ENCODE measurements around the gene ANXA3. TPM values are rescaled to one million over a fixed set of nuclear protein-coding genes. Genes with fewer than 3 reads are reported as not detected.
A peak's percentile ranks its signal among the peaks of the same experiment; 100 is the strongest.

Gene ANXA3
- total and polyA plus RNA-seq, 3 experiments from 2014 or later = not detected

DNA sequence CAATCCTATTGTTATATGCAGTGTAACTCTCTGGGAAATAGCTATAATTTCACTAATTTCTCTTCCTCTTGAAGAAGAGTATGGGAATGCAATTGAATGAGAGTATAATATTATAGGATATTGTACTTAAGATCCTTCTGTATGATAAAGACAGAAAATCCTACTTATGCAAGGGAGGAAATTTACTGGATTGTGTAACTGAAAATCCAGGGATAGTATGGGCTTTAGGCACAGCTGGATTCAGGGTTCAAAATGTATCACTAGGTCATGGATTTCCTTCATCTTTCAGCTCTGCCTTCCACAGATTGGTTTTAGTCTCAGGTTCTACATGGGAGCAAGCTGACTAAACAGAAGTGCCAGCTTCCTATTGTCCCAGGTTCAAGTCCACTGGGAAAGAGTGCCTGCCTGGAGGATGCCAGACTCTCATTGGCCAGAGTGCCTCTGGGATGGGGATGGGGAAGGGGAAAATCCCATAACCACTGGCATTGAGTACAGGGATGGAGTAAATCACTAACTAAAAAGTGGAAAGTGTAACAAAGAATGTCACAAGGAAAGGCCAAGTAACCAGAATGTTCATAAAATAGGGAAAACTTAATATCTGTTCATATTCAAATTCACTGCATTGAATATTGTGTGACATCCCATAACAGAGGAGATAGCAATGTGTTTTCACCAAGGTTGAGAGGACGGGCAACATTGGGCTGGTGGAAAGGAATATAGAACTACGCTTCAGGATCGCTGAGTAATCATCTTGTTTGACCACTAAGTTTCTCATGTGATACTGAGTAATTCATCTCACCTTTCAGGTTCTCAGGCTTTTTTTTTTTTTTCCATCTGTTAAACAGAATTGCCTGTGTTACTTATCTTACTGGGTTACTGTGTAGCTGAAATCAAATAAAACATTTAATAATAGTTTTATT lies 75.7 kb downstream of the ANXA3 start:
- Histone ChIP-seq H3K4me1 (ENCODE audit: insufficient read depth, low read length) (no peaks in the 10 kb centered on the region), H3K27ac (ENCODE audit: low read depth, low read length) (no peak overlapping the region), H3K9me3 (ENCODE audit: low read length) (no peaks in the 10 kb centered on the region), H3K27me3 (ENCODE audit: insufficient read depth, low read length, poor library complexity, severe bottlenecking) (no peaks in the 10 kb centered on the region), H3K36me3 (ENCODE audit: insufficient read depth, low read length) (no peaks in the 10 kb centered on the region), H3K4me3 (ENCODE audit: low read length) (no peak overlapping the region)
- Mint-ChIP-seq H3K27me3 (peaks cover 3 to 4% of the 10 kb centered on the region in 2 donors), H3K9me3 (peaks cover 0 to 2% (median 0%) of the 10 kb centered on the region in 5 donors), H3K36me3 (no peaks in the 10 kb centered on the region), H3K4me3 (no peak overlapping the region), H3K4me1 (peaks cover 0 to 3% (median 0%) of the 10 kb centered on the region in 3 donors), H3K27ac (no peak overlapping the region)
- CTCF ChIA-PET = no interaction called here
- POLR2A ChIA-PET = no interaction called here
- no peak for DNase-seq

DNA sequence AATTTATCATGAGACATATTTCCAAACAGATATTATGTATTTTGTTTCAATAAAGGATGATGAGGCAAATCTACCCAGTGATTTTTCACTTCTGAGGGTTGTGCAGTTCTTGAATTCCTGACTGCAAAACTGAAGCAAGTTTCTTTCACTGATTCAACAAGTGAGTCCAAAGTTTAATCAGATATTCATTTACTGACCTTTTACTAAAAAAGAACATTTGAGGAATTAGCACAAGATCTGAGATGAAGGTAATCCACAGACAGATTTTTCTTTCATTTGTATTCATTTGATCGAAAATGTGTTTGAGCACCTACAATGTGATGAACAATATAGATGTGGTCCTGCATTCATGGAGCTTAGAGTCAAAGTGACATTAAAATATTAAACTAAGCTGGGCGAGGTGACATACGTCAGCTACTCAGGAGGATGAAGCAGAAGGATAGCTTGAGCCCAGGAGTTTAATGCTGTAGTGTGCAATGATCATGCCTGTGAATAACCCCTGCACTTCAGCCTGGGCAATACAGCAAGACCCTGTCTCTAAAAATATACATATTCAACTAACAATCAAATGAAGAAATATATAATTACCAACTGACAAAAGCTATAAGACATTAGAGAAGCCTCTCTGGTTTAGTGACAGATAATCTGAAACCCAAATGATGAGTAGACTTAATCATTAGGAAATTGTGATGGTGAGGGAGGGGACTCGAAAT lies 76.6 kb downstream of the ANXA3 start:
- no peak overlapping the region for H3K4me3 ChIP-seq (ENCODE audit: low read length)
- peaks cover 0 to 3% (median 0%) of the 10 kb centered on the region in 3 donors for H3K4me1 Mint-ChIP-seq

DNA sequence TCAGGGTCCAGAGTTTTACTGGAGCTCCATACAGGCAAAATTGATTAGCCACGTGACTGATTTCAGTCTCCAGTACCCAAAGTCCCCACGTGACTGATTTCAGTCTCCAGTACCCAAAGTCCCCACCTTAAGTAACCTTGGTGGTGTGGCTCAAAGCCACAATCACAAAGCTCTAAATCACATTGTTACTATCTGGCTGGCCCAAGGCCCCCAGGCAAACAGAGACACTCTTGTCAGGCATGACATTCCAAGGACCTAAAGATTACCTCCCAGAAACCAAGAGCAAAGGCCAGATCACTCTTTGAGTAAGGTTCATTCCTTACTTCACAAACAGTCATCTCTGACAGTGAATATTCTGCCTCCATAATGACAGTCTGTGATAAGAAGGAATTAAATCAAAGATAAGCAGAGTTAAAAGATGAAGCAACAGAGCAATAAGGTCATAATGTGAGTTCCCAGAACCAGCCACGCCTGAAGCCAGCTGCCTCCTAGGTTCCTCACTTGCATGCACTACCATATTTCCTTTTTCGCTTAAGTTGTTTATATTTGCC lies 78.5 kb downstream of the ANXA3 start:
- H3K4me1 Mint-ChIP-seq = peaks cover 0 to 3% (median 0%) of the 10 kb centered on the region in 3 donors
- H3K9me3 Mint-ChIP-seq = peaks cover 0 to 2% (median 0%) of the 10 kb centered on the region in 5 donors
- no peak overlapping the region for H3K27ac Mint-ChIP-seq
- POLR2A ChIA-PET = no interaction called here
- no peak for DNase-seq
- Histone ChIP-seq H3K4me1 (ENCODE audit: insufficient read depth, low read length) (no peaks in the 10 kb centered on the region), H3K9me3 (ENCODE audit: low read length) (no peaks in the 10 kb centered on the region), H3K36me3 (ENCODE audit: insufficient read depth, low read length) (no peaks in the 10 kb centered on the region), H3K27ac (ENCODE audit: low read depth, low read length) (peak overlapping the region; percentile 57), H3K4me3 (ENCODE audit: low read length) (no peak overlapping the region), H3K27me3 (ENCODE audit: insufficient read depth, low read length, poor library complexity, severe bottlenecking) (no peaks in the 10 kb centered on the region)
- CTCF ChIA-PET = no interaction called here
- H3K27me3 Mint-ChIP-seq = peaks cover 5 to 9% of the 10 kb centered on the region in 2 donors
- H3K36me3 Mint-ChIP-seq = no peaks in the 10 kb centered on the region
- no peak overlapping the region for H3K4me3 Mint-ChIP-seq

More for the DNA sequence above, 76.6 kb downstream of the ANXA3 start:
- H3K4me3 Mint-ChIP-seq = no peak overlapping the region
- Histone ChIP-seq H3K9me3 (ENCODE audit: low read length) (no peaks in the 10 kb centered on the region), H3K36me3 (ENCODE audit: insufficient read depth, low read length) (no peaks in the 10 kb centered on the region), H3K27me3 (ENCODE audit: insufficient read depth, low read length, poor library complexity, severe bottlenecking) (no peaks in the 10 kb centered on the region), H3K4me1 (ENCODE audit: insufficient read depth, low read length) (no peaks in the 10 kb centered on the region), H3K27ac (ENCODE audit: low read depth, low read length) (peak overlapping the region; percentile 46)
- ChIA-PET POLR2A (no interaction called here), CTCF (no interaction called here)
- no peak overlapping the region for H3K27ac Mint-ChIP-seq
- DNase-seq = no peak
- H3K9me3 Mint-ChIP-seq = peaks cover 0 to 2% (median 0%) of the 10 kb centered on the region in 5 donors
- peaks cover 3 to 5% of the 10 kb centered on the region in 2 donors for H3K27me3 Mint-ChIP-seq
- H3K36me3 Mint-ChIP-seq = no peaks in the 10 kb centered on the region

DNA sequence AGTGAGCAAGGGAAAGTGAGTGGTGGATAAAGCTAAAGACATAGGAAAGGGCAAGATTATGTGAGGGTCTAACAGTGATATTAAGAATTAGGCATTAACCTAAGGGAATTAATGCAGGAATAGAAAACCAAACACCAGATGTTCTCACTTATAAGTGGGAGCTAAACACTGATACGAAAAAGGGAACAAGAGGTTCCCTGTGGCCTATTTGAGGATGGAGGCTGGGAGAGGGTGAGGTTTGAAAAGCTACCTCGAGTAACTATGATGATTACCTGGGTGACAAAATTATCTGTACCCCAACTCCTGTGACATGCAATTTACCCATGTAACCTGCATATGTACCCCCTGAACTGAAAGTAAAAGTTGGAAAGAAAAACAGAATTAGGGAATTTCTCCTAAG lies 79.0 kb downstream of the ANXA3 start:
- H3K27me3 ChIP-seq (ENCODE audit: insufficient read depth, low read length, poor library complexity, severe bottlenecking) = no peaks in the 10 kb centered on the region
- DNase-seq = no peak
- no peaks in the 10 kb centered on the region for H3K36me3 Mint-ChIP-seq
- peaks cover 6 to 9% of the 10 kb centered on the region in 2 donors for H3K27me3 Mint-ChIP-seq
- POLR2A ChIA-PET = no interaction called here
- no peak overlapping the region for H3K4me3 ChIP-seq (ENCODE audit: low read length)
- no peak overlapping the region for H3K27ac Mint-ChIP-seq
- H3K4me1 ChIP-seq (ENCODE audit: insufficient read depth, low read length) = no peaks in the 10 kb centered on the region
- peaks cover 0 to 3% (median 0%) of the 10 kb centered on the region in 3 donors for H3K4me1 Mint-ChIP-seq
- no peaks in the 10 kb centered on the region for H3K9me3 ChIP-seq (ENCODE audit: low read length)
- peaks cover 0 to 2% (median 0%) of the 10 kb centered on the region in 5 donors for H3K9me3 Mint-ChIP-seq
- H3K4me3 Mint-ChIP-seq = no peak overlapping the region
- CTCF ChIA-PET = no interaction called here
- no peaks in the 10 kb centered on the region for H3K36me3 ChIP-seq (ENCODE audit: insufficient read depth, low read length)
- no peak overlapping the region for H3K27ac ChIP-seq (ENCODE audit: low read depth, low read length)

DNA sequence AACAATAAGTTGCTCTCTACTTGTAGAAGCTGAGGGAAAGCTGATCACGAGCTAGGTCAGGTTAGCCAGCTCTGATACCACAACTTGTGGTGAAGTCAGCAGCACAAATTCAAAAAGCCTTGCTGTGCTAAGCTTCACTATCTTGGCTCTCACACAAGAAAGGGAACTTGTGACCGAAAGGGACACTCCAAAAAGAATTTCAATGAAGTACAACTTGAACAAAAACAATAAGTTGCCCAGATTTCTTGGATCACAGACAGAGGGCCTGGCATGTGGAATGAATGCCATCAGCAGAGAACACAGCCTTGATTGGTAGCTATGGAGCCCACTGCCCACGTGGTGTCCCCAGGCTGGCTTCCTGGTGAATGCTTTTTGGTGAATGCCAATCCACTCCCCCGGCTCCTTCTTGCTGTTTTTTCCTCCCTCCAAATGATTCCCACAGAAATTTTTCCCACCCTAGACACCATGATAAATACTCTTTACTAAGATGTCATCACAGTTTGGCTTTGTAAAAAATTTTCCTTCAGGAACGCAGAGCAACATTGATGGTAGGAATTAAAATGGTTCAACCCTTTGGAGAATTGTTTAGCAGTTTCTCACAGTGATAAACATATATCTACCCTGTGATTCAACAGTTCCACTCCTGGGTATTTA lies 82.6 kb downstream of the ANXA3 start:
- CTCF ChIA-PET = interaction anchor here (0.5 kb wide), 1 partner anchor 97 kb away, joined by 3 read pairs; no protein-coding TSS in a partner anchor
- H3K4me1 ChIP-seq (ENCODE audit: insufficient read depth, low read length) = no peaks in the 10 kb centered on the region

DNA sequence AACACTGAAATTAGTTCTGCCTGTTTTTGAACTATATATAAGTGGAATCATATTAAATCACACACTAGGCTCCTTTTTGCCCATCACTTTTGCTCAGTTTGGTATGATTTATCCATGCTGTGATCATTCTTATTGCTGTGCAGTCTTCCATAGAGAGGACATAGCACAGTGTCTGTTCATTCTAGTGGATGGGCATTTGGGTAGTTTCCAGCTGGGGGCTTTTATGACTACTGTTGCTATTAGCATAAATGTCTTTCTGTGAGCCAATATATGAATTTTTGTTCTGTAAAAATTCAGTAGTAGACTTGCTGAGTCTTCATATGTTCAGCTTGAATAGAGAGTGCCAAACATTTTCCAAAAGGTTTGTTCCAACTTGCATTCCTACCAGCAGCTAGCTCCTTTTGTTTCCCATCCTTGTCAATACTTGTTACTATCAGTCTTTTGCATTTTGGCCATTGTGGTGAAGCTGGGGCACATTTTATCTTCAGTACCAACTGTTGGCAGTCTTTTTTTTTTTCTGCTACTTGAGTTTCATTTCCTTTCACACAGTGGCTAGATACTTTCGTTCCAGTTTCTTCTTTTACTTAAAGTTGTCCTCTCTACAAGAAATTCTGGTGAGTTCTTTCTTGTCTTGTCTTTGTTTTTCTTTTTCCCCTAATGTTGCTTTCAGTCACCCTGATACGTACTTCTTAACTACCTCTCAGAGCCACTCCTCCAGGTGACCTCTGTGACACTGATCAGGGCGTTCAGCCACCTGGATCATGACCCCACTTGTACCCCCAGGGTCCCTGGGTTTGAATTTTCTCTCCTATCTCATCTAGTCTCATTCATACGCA lies 87.0 kb downstream of the ANXA3 start:
- no peaks in the 10 kb centered on the region for H3K4me1 ChIP-seq (ENCODE audit: insufficient read depth, low read length)
- CTCF ChIA-PET = no interaction called here
- POLR2A ChIA-PET = no interaction called here
- H3K9me3 Mint-ChIP-seq = no peaks in the 10 kb centered on the region
- H3K4me3 Mint-ChIP-seq = no peak overlapping the region
- H3K4me3 ChIP-seq (ENCODE audit: low read length) = no peak overlapping the region
- no peaks in the 10 kb centered on the region for H3K36me3 Mint-ChIP-seq
- H3K36me3 ChIP-seq (ENCODE audit: insufficient read depth, low read length) = no peaks in the 10 kb centered on the region
- H3K9me3 ChIP-seq (ENCODE audit: low read length) = no peaks in the 10 kb centered on the region
- peaks cover 4 to 8% of the 10 kb centered on the region in 2 donors for H3K27me3 Mint-ChIP-seq
- DNase-seq = no peak
- H3K27ac ChIP-seq (ENCODE audit: low read depth, low read length) = no peak overlapping the region
- peaks cover 0 to 5% (median 0%) of the 10 kb centered on the region in 3 donors for H3K4me1 Mint-ChIP-seq
- no peak overlapping the region for H3K27ac Mint-ChIP-seq
- no peaks in the 10 kb centered on the region for H3K27me3 ChIP-seq (ENCODE audit: insufficient read depth, low read length, poor library complexity, severe bottlenecking)

More for the DNA sequence above, 82.6 kb downstream of the ANXA3 start:
- Mint-ChIP-seq H3K9me3 (peaks cover 0 to 2% (median 0%) of the 10 kb centered on the region in 5 donors), H3K36me3 (no peaks in the 10 kb centered on the region), H3K4me1 (peaks cover 0 to 5% (median 0%) of the 10 kb centered on the region in 3 donors), H3K27ac (no peak overlapping the region), H3K27me3 (peaks cover 9% of the 10 kb centered on the region in 2 donors), H3K4me3 (no peak overlapping the region)
- Histone ChIP-seq H3K9me3 (ENCODE audit: low read length) (no peaks in the 10 kb centered on the region), H3K4me3 (ENCODE audit: low read length) (no peak overlapping the region), H3K27me3 (ENCODE audit: insufficient read depth, low read length, poor library complexity, severe bottlenecking) (no peaks in the 10 kb centered on the region), H3K27ac (ENCODE audit: low read depth, low read length) (no peak overlapping the region), H3K36me3 (ENCODE audit: insufficient read depth, low read length) (no peaks in the 10 kb centered on the region)
- POLR2A ChIA-PET = no interaction called here
- DNase-seq = no peak

DNA sequence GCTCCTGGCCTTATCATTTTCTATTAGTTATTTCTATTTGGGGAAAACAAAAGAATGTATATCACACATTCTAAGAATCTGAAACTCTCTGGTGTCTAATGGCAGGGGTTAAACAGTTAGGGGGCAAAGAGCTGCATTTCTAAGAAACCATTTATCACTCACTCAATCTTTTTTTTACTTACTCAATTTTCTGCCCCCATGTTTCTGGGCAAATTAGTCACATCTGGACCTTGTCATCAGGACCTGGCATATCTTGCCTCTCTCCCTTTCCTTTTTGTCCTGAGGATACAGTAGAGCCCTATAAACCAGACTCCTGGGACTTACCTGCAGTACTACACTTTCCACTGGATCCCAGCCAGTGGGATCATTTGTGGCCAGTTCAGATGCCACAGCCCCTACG lies 89.1 kb downstream of the ANXA3 start:
- H3K36me3 ChIP-seq (ENCODE audit: insufficient read depth, low read length) = no peaks in the 10 kb centered on the region
- peaks cover 3 to 4% of the 10 kb centered on the region in 2 donors for H3K27me3 Mint-ChIP-seq
- no peak for DNase-seq
- H3K27me3 ChIP-seq (ENCODE audit: insufficient read depth, low read length, poor library complexity, severe bottlenecking) = no peaks in the 10 kb centered on the region
- peaks cover 0 to 5% (median 0%) of the 10 kb centered on the region in 3 donors for H3K4me1 Mint-ChIP-seq
- no peaks in the 10 kb centered on the region for H3K9me3 ChIP-seq (ENCODE audit: low read length)
- H3K9me3 Mint-ChIP-seq = no peaks in the 10 kb centered on the region
- ChIA-PET POLR2A (no interaction called here), CTCF (no interaction called here)
- H3K4me3 ChIP-seq (ENCODE audit: low read length) = no peak overlapping the region
- H3K27ac Mint-ChIP-seq = peak overlapping the region in 1 of 8 donors; percentile 89
- H3K27ac ChIP-seq (ENCODE audit: low read depth, low read length) = no peak overlapping the region
- no peaks in the 10 kb centered on the region for H3K4me1 ChIP-seq (ENCODE audit: insufficient read depth, low read length)
- no peaks in the 10 kb centered on the region for H3K36me3 Mint-ChIP-seq
- H3K4me3 Mint-ChIP-seq = no peak overlapping the region
